Astrocyte (in vitro differentiated cells and primary cell): Measurements from ENCODE around the gene ZP2.
"Not testable (repeated sequence)": the region's sequence is repeated elsewhere in the genome, so short reads cannot be mapped to it uniquely, and the experiment has no call there.

Experiments
- EZH2 ChIP-seq: IDR thresholded peaks from 2 replicates; pipeline ENCODE4 v1.6.1; 2012; ENCODE audit warnings: mild to moderate bottlenecking, low read length, inconsistent platforms; ENCODE audit not compliant: insufficient read depth
- TF ChIP-seq, protein P1 (sequence below): IDR thresholded peaks from 2 replicates; pipeline ENCODE4 v1.5.1; 2011; ENCODE audit warnings: low read depth, mild to moderate bottlenecking, inconsistent platforms, low read length, moderate library complexity; ENCODE audit not compliant: insufficient read depth

DNA sequence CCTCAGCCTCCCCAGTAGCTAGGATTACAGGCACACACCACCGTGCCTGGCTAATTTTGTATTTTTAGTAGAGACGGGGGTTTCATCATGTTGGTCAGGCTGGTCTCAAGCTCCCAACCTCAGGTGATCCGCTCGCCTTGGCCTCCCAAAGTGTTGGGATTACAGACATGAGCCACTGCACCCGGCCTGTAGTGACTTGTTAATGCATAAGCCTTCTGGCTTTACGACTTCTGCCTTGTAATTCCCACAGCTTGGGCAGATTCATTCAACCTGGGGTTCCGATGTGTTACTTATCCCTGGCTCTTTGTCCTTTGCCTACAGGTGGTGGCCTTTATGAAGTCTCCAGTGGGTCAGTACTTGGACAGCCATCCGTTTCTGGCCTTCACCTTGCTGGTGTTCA is 41.3 kb downstream of the ZP2 start:
- TF ChIP-seq, protein P1, sequence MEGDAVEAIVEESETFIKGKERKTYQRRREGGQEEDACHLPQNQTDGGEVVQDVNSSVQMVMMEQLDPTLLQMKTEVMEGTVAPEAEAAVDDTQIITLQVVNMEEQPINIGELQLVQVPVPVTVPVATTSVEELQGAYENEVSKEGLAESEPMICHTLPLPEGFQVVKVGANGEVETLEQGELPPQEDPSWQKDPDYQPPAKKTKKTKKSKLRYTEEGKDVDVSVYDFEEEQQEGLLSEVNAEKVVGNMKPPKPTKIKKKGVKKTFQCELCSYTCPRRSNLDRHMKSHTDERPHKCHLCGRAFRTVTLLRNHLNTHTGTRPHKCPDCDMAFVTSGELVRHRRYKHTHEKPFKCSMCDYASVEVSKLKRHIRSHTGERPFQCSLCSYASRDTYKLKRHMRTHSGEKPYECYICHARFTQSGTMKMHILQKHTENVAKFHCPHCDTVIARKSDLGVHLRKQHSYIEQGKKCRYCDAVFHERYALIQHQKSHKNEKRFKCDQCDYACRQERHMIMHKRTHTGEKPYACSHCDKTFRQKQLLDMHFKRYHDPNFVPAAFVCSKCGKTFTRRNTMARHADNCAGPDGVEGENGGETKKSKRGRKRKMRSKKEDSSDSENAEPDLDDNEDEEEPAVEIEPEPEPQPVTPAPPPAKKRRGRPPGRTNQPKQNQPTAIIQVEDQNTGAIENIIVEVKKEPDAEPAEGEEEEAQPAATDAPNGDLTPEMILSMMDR = not testable (repeated sequence)
- not testable (repeated sequence) for TF ChIP-seq EZH2
